Measurements from ENCODE around the gene UGT1A3. TPM values are rescaled to one million over a fixed set of nuclear protein-coding genes. Genes with fewer than 3 reads are reported as not detected.

UGT1A3 gene
- total and polyA plus RNA-seq, 2 donors, result 0.14 to 1.2 TPM

DNA sequence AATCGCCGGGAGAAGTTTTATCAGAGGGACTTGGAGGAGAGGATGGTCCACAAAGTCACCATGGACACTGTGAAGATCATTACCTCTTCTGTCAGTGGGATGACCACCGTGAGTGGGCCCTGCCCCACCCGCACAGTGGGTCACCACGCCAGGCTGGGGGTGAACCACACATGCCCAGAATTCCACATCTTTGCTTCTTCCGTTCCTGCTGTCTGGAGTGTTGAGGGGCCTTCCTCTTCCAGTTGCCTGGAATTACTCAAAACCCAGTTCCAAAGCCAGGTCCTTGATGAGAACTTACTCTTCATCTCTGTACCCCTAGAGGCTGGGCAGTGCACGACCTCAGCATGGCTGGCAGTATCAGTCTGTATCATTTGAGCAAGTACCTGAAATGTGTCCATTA lies 71.4 kb downstream of the UGT1A3 start:
- Histone ChIP-seq H3K27ac (ENCODE audit: low read depth) (no peak overlapping the region), H3K4me1 (ENCODE audit: insufficient read depth) (no peaks in the 10 kb centered on the region), H3K4me3 (ENCODE audit: low read depth, low read length) (no peak overlapping the region), H3K36me3 (ENCODE audit: insufficient read depth) (no peaks in the 10 kb centered on the region)
- WGBS, result 77% methylated on average over 7 of the region's 7 CpGs
- no peak for DNase-seq (ENCODE audit: extremely low spot score)

DNA sequence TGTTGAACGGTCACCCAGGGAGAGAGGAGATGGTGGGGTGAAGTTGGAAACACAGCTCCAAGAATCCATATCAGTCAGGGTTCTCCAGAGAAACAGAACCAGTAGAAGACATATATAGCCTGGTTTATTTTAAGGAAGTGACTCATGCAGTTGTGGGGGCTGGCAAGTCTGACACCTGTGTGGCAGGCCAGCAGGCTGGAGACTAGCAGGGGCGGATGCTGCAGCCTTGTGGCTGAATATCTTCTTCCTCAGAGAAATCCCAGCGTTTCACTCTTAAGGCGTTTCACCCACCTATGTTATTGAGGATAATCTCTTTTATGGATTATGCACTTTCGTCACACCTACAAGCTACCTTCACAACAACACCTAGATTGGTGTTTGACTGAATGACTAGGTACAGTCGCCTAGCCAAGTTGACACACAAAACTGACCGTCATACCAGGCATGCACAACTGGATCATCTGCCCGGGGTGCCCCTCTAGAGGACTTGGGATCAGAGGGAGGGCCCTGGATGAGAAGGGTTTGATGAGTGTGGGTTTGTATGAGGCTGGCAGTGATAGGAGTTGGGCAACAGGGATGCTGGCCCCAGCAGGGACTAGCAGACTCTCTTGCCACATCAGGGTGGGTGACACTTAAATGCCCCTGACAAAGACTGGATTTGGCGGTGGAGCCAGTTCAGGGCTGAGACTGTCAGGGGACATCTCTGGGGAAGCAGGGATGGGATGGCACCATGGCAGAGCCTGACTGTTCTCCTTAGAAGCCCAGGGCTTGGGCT lies 72.7 kb downstream of the UGT1A3 start:
- Histone ChIP-seq H3K36me3 (ENCODE audit: insufficient read depth) (no peaks in the 10 kb centered on the region), H3K27ac (ENCODE audit: low read depth) (no peak overlapping the region), H3K4me1 (ENCODE audit: insufficient read depth) (no peaks in the 10 kb centered on the region), H3K4me3 (ENCODE audit: low read depth, low read length) (no peak overlapping the region)
- WGBS, result 80% methylated on average over 9 of the region's 9 CpGs
- no peak for DNase-seq (ENCODE audit: extremely low spot score)

DNA sequence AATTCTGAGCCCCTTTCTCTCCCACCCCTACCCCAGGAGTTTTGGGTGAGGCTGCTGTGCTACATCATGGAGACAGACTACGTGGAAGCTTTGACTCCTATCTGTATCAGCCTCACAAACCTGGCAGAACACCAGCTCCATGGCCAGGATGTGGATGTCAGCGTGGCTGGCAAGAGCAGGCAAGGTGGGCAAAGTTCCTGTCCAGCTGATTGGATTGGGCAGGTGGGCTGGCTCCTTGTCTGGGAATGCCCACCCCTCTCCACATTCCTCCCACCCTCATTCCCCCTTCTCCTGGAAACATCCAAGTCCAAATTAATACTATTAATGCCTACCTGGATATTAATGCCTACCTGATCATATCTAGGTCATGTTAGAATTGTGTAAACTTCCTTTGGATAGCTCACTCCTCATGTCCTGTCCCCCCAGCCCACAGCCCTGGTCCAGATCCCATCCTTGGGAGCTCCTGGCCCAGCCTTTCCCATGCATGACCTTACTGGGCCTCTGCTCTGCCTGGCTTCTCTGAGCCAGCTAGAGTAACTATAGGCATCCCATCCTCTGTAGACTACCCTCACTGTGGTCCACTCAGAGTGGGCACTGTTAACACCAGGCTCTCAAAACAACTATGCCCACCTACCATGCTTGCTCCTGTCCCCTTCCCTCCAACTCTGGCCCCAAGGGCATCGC lies 73.4 kb downstream of the UGT1A3 start:
- Histone ChIP-seq H3K4me3 (ENCODE audit: low read depth, low read length) (no peak overlapping the region), H3K36me3 (ENCODE audit: insufficient read depth) (no peaks in the 10 kb centered on the region), H3K27ac (ENCODE audit: low read depth) (no peak overlapping the region), H3K4me1 (ENCODE audit: insufficient read depth) (no peaks in the 10 kb centered on the region)
- 68% methylated on average over 3 of the region's 3 CpGs for WGBS
- no peak for DNase-seq (ENCODE audit: extremely low spot score)

DNA sequence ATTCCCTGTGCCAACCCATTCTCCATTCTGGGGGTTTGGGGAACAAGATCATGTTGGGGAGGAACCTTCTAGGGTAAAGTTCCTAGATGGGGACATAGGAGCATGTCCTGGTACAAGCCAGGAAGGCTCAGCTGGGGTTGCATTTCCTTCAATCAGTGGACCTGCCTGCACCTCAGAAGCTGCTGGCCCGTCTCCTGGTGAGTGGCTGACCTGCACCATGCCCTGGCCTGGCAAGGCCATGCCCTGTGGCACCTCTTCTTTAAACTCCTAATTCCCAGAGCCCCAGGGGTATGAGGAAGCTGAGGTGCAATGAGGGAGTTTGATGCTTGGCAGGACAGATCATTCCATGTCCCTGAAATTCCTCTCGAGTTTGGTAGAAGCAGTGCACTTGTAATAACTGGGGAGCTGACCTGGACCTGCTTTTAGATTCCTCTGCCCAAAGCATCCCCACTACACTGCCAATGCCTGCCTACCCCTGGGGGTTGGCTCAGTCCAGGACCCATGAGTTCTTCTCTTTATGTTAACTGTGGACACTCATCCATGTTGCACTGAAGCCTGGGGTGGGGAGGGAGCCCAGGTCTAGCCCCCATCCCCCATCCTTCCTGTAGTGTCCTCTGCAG lies 74.6 kb downstream of the UGT1A3 start:
- no peaks in the 10 kb centered on the region for H3K36me3 ChIP-seq (ENCODE audit: insufficient read depth)
- H3K27ac ChIP-seq (ENCODE audit: low read depth), result no peak overlapping the region
- no peak overlapping the region for H3K4me3 ChIP-seq (ENCODE audit: low read depth, low read length)
- no peak for DNase-seq (ENCODE audit: extremely low spot score)
- H3K4me1 ChIP-seq (ENCODE audit: insufficient read depth), result no peaks in the 10 kb centered on the region
- 65% methylated on average over 2 of the region's 2 CpGs for WGBS

DNA sequence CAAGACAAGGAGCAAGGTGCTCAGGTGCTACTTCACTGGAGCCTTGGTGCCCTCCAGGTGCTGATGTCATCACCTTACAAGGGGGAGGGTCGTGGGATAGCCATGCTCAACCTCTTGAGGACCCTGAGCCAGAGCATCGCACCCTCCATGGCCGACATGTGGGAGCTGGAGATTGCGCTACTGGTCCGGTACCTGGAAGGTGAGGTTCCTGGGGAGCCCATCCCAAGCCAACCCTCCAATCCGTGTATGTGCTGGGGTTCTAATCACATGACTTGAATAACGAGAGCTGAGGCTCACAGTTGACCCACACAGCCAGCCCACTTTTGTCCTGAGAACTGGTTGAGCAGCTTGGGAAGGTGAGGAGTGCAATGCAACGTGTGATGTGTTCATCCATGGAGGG lies 75.2 kb downstream of the UGT1A3 start:
- 73% methylated on average over 8 of the region's 8 CpGs for WGBS
- no peak for DNase-seq (ENCODE audit: extremely low spot score)

DNA sequence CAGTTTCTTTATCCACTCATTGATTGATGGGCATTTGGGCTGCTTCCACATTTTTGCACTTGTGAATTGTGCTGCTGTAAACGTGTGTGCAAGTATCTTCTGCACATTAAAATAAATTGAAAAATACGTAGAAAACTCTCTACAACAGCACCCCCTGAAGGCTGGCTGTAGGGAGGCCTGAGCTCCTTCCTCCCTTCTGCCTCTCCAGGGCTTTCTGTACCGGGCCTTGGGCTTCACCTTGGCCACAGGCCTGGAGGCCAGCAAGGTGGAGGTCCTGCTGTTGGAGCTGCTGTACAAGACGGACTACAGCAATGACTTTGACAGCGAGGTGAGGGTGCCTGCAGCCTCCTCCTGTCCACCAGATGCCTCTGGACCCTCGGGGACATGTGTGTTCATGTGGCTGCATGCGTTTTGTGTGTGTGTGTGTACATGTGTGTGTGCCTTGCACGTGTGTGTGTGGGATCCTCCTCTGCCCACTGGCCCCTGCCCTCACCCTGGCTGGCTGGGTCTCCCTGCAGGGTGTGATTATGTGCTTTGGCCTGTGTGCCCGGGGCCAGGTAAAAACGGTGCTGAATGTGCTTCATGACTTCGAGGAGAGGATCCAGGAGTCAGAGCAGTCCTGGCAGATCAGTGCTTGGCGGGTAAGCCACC lies 78.5 kb downstream of the UGT1A3 start:
- no peaks in the 10 kb centered on the region for H3K4me1 ChIP-seq (ENCODE audit: insufficient read depth)
- no peaks in the 10 kb centered on the region for H3K36me3 ChIP-seq (ENCODE audit: insufficient read depth)
- WGBS, result 71% methylated on average over 12 of the region's 12 CpGs
- no peak overlapping the region for H3K4me3 ChIP-seq (ENCODE audit: low read depth, low read length)
- no peak overlapping the region for H3K27ac ChIP-seq (ENCODE audit: low read depth)
- no peak for DNase-seq (ENCODE audit: extremely low spot score)

More for the DNA sequence above, 75.2 kb downstream of the UGT1A3 start:
- Histone ChIP-seq H3K4me1 (ENCODE audit: insufficient read depth) (no peaks in the 10 kb centered on the region), H3K4me3 (ENCODE audit: low read depth, low read length) (no peak overlapping the region), H3K27ac (ENCODE audit: low read depth) (no peak overlapping the region), H3K36me3 (ENCODE audit: insufficient read depth) (no peaks in the 10 kb centered on the region)

DNA sequence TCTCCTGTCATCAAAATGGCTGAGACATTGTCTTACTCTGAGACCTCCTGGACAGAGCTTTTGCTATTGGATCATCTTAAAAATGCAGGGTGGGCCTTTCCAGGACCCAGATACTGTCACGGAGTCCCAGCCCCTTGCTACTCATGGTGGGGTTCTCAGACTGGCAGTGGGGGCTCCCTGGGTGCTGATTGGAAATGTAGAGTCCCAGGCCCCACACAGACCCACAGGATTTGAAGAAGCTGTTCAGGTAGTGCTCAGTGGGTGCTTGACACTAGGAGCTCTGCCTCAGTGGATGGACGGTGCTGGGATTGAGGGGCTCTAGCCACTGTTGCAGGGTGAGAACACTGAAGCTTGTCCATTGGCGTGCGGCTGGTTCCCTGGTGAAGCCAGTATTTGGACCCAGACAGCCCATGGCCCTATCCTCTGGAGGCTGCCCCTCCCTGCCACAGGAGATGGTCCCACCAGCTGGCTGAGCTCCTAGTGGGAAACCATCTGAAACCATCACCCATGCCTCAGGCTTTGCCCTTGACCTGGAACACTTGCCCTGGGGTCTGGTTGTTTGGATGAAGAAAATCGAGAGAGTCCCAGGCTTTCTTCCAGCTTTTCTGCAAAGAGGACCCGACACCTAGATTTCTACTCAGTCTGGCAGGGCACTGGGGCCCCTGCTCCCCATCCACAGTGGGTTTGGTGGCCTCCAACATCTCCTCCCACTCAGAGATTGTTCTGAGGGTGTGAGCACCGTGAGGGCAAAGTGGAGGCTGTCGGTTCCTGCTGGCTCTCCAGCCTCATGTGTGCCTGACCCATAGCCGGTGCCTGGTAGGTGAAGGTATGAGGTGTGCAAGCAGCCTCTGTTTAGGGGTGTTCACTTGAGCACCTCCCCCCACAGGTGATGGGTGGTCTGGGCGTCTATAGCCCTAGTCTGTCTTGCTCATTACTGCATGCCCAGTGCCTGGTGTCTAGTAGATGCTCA lies 79.4 kb downstream of the UGT1A3 start:
- Histone ChIP-seq H3K4me3 (ENCODE audit: low read depth, low read length) (no peak overlapping the region), H3K4me1 (ENCODE audit: insufficient read depth) (no peaks in the 10 kb centered on the region), H3K36me3 (ENCODE audit: insufficient read depth) (no peaks in the 10 kb centered on the region), H3K27ac (ENCODE audit: low read depth) (no peak overlapping the region)
- DNase-seq (ENCODE audit: extremely low spot score), result no peak
- WGBS, result 80% methylated on average over 10 of the region's 10 CpGs

DNA sequence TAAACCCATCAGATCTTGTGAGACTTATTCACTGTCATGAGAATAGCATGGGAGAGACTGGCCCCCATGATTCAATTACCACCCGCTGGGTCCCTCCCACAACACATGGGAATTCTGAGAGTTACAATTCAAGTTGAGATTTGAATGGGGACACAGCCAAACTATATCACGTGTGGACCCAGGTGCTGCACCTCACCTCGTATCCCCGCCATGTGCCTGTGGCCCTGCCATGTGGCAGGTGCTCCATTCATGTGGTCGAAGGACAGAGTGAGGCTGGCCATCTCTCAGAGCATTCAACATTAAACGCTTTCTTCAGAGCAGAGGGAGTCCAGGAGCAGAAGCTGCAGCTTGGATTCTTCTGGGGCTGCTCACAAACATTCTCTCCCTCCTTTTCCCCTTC lies 81.5 kb downstream of the UGT1A3 start:
- Histone ChIP-seq H3K4me3 (ENCODE audit: low read depth, low read length) (no peak overlapping the region), H3K27ac (ENCODE audit: low read depth) (no peak overlapping the region), H3K4me1 (ENCODE audit: insufficient read depth) (no peaks in the 10 kb centered on the region), H3K36me3 (ENCODE audit: insufficient read depth) (no peaks in the 10 kb centered on the region)
- DNase-seq (ENCODE audit: extremely low spot score), result no peak
- WGBS, result 89% methylated on average over 6 of the region's 6 CpGs

DNA sequence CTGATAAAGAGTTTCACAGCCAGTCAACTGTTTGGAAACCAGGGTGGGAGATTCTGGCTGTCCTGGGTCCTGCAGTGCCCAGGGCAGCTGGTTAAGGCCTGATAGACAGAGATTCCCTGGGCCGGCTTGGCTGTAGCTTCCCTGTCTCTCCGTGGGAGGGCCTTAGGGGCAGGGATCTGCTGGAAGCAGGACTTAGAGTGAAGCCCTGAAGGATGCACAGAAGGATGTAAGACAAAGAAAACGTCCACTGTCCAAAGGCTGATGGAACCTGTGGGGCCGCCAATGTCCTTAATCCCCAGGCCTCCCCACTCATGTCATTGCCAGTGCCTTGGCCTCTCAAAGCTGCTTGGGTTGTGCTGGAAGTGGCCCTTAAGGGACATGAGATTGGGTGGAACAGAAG lies 82.2 kb downstream of the UGT1A3 start:
- Histone ChIP-seq H3K4me1 (ENCODE audit: insufficient read depth) (no peaks in the 10 kb centered on the region), H3K27ac (ENCODE audit: low read depth) (no peak overlapping the region), H3K4me3 (ENCODE audit: low read depth, low read length) (no peak overlapping the region), H3K36me3 (ENCODE audit: insufficient read depth) (no peaks in the 10 kb centered on the region)
- WGBS, result 67% methylated on average over 4 of the region's 4 CpGs
- DNase-seq (ENCODE audit: extremely low spot score), result no peak

DNA sequence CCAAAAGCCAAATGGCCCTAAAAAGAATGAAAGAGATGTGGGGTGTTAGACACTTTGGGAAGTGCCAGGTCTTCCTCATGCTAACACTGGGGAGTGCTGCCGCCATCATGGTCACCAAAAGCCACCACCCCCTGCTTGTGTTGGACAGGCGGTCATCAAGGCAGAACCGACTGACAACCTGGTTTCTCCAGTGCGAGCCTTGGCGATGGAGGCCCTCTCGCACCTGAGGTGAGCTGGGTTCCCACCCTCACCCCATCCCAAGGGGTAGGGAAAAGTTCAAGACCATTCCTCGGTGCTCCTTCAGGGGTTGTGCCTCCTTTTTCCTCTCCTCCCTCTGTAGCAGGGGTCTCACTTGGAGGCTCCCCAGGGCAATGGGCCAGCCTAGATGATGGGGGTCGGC lies 82.9 kb downstream of the UGT1A3 start:
- no peak overlapping the region for H3K4me3 ChIP-seq (ENCODE audit: low read depth, low read length)
- no peak for DNase-seq (ENCODE audit: extremely low spot score)
- 86% methylated on average over 8 of the region's 8 CpGs for WGBS
- H3K27ac ChIP-seq (ENCODE audit: low read depth), result no peak overlapping the region
- H3K36me3 ChIP-seq (ENCODE audit: insufficient read depth), result no peaks in the 10 kb centered on the region
- H3K4me1 ChIP-seq (ENCODE audit: insufficient read depth), result no peaks in the 10 kb centered on the region

DNA sequence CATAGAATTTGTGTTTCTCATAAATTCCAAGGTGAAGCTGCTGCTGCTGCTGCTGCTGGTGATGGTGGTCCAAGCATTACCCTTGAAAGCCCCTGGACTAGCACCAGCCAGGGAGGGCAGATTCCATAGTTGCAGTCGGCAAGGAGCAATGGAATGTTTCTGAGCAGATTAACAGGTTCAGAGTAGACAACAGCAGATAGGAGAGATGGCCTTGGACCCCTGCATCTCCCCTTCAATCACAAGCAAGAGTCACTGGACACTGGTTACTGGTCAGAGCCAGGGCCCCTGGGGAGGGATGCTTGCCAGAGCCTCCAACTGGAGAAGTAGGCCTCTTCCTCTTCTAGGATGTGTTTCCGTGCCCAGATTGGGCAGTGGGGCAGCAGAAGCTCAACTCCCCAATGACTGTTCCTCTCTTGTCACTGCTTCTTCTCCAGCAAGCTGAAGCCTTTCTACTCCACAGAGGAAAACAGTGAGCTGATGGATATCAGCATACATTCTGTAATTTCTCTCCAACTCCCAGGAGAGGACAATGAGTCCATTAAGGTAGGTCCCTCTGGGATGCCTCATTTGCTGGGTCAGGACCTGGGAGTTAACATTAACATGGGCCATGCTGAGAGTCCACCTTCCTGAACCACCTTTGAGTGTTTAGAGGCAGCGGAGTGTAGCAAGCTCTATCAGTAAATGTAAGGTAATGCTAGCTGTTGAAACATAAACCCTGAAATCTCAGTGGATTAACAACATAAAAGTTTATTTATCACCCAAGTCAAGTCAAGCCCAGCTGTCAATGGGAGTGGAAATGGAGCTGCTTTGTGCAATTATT lies 84.6 kb downstream of the UGT1A3 start:
- WGBS, result 67% methylated on average over 3 of the region's 3 CpGs
- no peak for DNase-seq (ENCODE audit: extremely low spot score)
- Histone ChIP-seq H3K4me1 (ENCODE audit: insufficient read depth) (no peaks in the 10 kb centered on the region), H3K36me3 (ENCODE audit: insufficient read depth) (no peaks in the 10 kb centered on the region), H3K4me3 (ENCODE audit: low read depth, low read length) (no peak overlapping the region), H3K27ac (ENCODE audit: low read depth) (no peak overlapping the region)

DNA sequence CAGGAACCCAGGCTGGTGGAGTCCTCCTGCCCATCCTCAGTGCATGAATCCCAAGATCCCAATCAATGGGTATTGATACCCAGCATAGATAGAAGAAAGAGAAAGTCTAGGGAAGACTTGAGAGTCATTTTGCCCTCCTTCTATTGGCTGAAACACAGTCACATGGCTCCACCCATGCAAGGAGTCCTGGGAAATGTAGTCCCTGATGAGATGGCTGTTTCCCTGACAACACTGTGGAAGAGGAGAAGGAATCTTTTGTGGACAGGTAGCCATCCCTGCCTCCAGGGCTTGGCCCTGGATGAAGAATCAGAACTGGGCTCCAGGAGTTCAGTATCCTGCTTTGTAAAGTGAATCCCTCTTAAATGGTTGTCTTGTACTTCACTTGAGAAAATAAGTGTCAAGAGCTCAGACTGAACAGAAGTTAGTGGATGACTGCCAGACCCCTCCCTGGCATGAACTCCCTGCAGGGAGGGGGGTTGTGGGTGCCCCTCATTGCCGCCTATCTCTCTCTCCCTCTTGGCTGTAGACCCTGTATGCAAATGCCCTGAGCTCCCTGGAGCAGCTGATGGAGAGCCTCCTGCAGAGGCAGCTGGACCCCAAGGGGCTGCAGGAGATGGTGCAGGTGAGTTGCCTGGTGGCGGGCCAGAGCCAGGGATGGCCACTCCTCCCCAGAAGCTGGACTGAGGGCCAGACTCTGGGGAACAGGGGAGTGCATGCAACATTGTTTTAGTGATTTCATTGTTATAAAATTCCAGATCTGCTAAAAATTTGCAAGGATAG lies 85.4 kb downstream of the UGT1A3 start:
- H3K36me3 ChIP-seq (ENCODE audit: insufficient read depth), result no peaks in the 10 kb centered on the region
- H3K4me3 ChIP-seq (ENCODE audit: low read depth, low read length), result no peak overlapping the region
- DNase-seq (ENCODE audit: extremely low spot score), result no peak
- no peaks in the 10 kb centered on the region for H3K4me1 ChIP-seq (ENCODE audit: insufficient read depth)
- no peak overlapping the region for H3K27ac ChIP-seq (ENCODE audit: low read depth)
- 64% methylated on average over 2 of the region's 2 CpGs for WGBS

All from urinary bladder (tissue), 4 donors.